Measurements from ENCODE around the gene FRMPD1.
"Not testable (repeated sequence)": the region's sequence is repeated elsewhere in the genome, so short reads cannot be mapped to it uniquely, and the experiment has no call there.

The FRMPD1 gene

DNA sequence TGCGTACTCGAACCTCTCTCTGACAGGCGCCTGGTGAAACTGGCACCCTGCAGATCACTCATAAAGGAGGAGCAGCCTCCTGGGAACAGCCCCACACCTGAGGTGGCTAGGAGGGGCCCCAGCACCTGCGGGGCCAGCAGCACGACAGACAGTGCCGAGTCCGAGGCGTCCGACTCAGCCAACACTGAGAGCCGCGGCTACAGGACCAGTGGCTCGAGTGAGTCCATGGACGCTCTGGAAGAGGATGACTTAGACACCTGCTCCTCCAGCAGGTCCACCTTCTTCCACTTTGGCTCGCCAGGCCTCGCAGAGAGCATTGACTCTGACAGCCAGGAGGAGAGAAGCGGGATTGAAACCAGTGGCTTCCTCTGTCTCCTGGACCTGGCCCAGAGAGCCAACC is 89.4 kb downstream of the FRMPD1 start:
- DNase-seq, result no peak

GRCh38 chr9:37740631-37741328 is 90.0 kb downstream of the FRMPD1 start:
- DNase-seq, result no peak

DNA sequence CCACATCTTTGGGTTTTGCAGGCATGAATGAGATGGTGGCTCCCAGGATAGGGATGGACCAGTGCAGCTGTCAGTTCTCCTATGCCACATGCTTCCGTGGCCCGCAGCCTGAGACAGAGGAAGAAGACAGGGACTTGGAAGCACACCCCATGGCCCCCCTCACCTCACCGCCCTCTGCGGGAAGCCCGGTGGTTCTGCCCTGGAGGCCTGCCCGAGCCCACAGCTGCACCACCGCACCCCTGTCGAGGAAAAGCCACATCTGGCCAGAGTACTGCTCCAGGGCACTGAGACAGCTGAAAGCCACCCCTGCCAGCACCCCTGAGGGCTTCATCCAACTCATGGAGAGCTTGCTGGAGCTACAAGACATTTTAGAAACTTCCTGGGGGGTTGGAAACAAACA is 95.2 kb downstream of the FRMPD1 start:
- no peak for DNase-seq

DNA sequence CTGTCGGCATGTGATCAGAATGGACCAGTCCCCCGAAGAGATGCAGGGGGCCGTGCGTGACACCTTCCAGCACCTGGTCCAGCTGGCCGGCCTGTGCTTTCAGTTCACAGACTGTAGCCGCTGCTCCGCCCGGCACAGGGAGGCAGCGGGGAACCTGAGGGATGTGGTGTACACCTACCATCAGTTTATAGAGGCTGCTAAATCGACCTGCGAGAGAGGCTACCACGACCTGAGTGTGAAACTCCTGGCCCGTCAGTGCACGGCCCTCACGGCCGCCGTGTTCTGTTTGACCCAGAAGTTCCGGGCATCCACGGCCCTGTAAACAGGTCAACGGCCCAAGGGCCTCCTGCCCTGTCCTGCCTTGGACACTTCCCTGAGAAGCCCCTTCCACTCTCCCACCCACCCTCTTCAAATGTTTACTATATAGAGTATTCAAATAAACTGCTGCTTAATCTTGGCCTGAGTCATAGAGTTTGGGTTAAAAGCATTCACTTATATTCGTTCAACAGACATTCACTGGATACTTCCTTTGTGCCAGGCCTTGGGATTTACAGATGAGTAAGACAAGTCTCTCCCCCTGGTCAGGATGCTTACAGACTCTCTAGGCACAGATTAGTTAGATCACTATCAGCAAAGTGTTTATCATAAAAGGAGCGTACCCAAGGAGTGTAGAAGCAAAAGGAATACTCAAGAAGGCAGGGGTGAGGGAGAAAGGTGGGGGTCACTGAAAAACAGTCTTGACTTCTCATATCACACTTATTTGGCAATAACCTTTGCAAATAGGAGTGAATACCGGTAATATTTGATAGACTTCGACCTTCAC is 95.9 kb downstream of the FRMPD1 start:
- DNase-seq, result peak; percentile 58

GRCh38 chr9:37747271-37747753 is 96.6 kb downstream of the FRMPD1 start:
- DNase-seq, result peak; percentile 76

DNA sequence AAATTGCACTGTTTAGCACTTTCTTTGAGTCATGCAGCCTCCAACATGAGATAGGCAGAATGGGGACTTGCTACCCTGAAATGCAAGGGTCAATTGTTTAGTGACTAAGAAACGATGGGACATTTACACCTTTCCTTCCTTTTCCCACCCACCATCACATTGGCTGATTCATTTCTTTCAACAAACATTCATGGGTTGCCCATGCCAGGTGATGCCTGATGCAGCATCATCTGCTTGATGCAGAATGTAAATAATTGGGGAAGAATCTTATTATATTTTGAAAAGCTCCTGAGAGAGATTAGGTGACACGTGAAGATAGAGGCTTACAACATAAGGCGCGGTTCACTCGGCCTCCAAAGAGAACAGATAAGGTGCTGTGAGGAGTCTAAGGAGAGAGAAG is 98.4 kb downstream of the FRMPD1 start:
- peak; percentile 26 for DNase-seq

DNA sequence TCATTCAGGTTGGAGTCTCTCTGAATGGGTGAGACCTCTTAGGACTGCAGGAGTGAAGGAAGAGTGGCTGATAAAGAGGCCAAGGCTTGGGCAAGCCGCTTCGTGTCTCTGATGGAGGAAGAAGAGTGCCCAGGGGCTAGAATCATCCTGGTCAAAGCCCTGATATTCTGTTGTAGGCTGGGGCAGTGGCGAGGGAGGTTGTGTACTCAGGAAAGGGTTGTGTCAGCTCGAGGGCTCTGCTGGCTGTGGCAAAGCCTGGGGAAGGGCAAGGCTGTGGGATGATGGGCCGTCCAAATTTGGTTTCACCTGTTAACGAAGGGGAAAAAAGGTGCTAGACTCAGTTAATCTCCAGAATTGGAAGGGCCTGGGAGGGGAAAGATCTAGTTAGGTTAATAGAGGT is 100.4 kb downstream of the FRMPD1 start:
- no peak for DNase-seq

GRCh38 chr9:37751704-37752103 is 101.0 kb downstream of the FRMPD1 start:
- DNase-seq, result not testable (repeated sequence)

DNA sequence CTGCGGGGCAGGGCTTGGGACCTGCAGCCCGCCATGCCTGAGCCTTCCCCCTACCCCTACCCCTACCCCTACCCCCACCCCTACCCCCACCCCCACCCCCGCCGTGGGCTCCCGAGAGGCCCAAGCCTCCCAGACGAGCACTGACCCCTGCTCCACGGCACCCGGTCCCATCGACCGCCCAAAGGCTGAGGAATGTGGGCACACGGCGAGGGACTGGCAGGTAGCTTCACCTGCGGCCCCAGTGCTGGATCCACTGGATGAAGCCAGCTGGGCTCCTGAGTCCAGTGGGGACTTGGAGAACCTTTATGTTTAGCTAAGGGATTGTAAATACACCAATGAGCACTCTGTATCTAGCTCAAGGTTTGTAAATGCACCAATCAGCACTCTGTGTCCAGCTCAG is 101.4 kb downstream of the FRMPD1 start:
- DNase-seq, result not testable (repeated sequence)

DNA sequence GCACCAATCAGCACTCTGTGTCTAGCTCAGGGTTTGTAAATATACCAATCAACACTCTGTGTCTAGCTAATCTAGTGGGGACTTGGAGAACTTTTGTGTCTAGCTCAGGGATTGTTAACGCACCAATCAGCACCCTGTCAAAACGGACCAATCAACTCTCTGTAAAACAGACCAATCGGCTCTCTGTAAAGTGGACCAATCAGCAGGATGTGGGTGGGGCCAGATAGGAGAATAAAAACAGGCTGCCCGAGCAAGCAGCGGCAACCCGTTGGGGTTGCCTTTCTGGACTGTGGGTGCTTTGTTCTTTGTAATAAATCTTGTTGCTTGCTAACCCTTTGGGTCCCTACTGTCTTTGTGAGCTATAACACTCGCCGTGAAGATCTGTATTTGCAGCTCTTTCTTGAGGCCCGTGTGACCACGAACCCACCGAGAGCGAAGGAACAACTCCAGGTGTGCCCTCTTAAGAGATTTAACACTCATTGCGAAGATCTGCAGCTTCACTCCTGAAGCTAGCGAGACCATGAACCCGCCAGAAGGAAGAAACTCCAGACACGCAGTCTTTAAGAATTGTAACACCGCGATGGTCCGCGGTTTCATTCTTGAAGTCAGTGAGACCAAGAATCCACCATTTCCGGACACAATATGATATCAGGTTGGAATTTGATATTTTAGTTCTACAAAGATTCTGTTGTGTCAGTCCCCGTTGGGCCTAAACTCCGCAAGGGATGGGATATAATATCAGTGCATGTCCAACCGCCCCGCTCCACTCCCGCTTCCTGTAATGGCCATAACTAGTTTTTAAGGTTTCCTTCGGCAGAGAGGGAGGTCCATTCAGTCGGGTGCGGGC is 102.1 kb downstream of the FRMPD1 start:
- DNase-seq, result no peak

GRCh38 chr9:37753489-37754190 is 102.9 kb downstream of the FRMPD1 start, which contains the start of gene TRMT10B:
Gene TRMT10B, plus strand, starts transcription at chr9:37753805. Its CDS starts 8,127 bp downstream, at chr9:37761932.
- peak; percentile 78 for DNase-seq

DNA sequence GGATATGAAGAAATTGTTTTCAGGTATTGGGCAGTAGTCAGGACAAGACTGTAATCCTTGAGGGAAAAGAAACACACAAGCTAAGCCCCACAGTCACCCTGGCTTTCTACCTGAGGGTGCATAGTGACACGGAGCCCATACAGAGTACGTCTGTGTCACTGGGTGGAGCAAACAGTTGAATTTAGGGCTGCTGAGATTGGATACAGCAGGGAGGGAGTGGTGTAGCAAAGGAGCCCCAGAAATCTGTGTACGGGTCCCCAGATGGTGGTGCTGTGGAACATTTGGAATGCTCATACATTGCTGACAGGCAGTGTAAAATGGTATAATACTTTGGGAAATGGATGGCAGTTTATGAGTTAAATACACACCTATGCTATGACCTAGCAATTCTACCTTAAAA is 108.0 kb downstream of the FRMPD1 start:
- DNase-seq, result no peak

GRCh38 chr9:37760416-37761161 is 109.8 kb downstream of the FRMPD1 start:
- no peak for DNase-seq

DNA sequence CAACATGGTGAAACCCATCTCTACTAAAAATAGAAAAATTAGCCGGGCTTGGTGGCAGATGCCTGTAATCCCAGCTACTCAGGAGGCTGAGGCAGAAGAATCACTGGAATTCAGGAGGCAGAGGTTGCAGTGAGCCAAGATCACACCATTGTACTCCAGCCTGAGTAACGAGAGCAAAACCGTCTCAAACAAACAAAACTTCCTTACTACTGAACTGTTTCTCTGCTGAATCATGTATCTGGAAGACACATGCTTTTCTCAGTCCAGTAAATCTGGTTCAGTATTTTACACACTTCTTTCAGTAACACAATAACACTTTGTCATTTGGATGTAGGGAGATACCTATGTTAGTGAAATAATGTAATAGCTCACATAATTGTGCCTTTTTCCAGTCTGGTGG is 110.8 kb downstream of the FRMPD1 start:
- DNase-seq, result no peak

- not testable (repeated sequence) for DNase-seq
These were observed 114.5 kb downstream of the FRMPD1 start for GRCh38 chr9:37765263-37765662.

DNA sequence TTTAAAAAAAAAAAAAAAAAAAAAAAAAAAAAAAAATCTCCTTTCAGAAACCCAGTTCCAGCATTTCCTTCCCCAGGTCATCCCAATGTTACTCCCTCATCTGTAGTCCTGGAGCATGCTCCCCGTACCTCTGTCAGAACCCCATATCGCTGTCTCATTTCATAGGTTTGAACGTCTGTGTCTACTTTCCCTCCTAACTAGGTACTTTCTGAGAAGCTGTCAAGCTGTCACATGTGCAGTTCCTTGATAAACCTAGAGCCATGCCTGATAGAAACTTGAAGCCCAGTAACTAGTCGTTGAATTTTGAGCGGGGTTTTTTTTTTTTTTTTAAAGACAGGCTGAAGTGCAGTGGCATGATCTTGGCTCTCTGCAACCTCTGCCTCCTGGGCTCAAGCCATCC is 118.6 kb downstream of the FRMPD1 start:
- DNase-seq, result no peak

DNA sequence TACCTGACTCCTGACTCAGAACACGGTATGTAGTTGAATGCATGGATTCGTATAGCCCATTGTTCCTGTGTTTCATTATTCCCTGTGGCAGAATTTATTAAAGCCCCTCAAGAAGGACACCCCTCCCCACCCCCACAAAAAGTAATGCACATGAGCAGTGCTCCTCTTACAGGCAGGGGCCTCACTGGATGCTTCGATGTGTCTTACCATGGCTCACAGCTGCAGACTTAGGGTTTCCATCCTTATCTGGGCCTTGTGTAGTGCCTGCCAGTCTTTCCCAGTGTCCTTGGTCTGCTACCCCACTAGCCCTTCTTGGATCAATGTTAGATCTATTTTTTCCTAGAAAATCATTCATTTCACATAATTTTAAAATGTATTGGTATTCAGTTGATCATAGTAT is 119.2 kb downstream of the FRMPD1 start:
- no peak for DNase-seq

- DNase-seq, result no peak
These were observed 124.6 kb downstream of the FRMPD1 start for GRCh38 chr9:37775216-37775919.

DNA sequence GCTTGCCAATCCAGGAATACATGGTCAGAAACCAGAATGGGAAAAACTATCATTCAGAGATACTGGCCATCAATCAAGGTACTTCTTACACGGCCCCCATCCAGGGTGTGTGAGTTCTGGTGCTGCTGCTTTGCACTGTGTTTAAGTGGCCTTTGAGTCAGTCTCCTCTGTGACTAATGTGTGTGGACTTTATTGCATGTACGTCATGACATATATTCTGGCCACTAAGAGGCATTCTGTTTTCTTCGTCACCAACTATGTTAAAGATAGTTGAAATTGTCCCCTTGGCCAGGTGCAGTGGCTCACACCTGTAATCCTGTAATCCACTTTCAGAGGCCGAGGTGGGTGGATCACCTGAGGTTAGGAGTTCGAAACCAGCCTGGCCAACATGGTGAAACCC is 125.6 kb downstream of the FRMPD1 start:
- no peak for DNase-seq

DNA sequence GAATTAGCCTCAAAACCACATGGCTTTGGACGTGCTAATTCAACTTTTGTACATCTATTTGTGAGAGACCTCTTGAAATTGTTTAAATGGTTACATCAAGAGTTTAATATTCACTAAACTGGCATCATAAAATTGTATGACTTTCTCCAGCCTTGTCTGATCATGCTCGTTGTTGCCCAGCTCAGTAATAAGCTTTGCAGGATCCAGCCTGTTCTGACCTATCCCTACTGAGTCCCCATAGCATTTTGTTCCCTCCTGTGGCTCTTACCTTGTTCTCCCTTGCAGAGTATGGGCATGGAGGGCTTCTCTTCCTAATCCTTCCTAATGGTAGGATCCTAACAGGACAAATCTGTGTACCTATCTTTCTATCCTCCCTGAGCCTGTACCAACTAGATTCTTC is 127.8 kb downstream of the FRMPD1 start:
- DNase-seq, result no peak

DNA sequence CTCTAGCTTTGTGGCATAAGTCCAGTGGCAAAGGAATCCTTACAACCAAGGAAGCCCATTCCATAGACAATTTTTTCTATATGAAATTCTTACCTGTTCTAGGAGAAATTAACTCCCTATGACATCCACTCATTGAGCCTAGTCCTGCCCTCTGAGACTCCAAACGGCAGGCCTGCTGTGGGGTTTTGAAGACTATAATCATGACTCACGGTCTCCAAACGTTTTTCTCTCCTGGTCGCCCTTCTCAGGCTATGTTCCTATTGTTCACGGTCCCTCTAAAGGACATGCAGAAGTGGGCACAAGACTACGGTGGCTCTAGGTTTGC is 133.5 kb downstream of the FRMPD1 start:
- no peak for DNase-seq
